H1 (cell line): Measurements from ENCODE around the gene FARS2. TPM values are rescaled to one million over a fixed set of nuclear protein-coding genes. Genes with fewer than 3 reads are reported as not detected.

Experiments used
- CTCF ChIA-PET: fragments of 300-600 bp; sonication (Branson Sonifier 250); formaldehyde crosslinking; loops from one replicate; lab custom pipeline; 2021; ENCODE audit not compliant: partially characterized antibody; lab: Charles Lee
- POLR2A ChIA-PET: fragments of 300-600 bp; sonication (Branson Sonifier 250); formaldehyde crosslinking; loops from one replicate; lab custom pipeline; 2021; ENCODE audit warnings: inconsistent platforms; ENCODE audit not compliant: partially characterized antibody; lab: Charles Lee
- DNase-seq, 2 experiments: peaks; one replicate each; pipeline versions ENCODE4 v3.0.0 to v3.0.0-alpha.2; 2010 to 2022; ENCODE audit warnings: low spot score in 2 of 2, low read depth in 1 of 2, mixed read lengths in 1 of 2
- FAIRE-seq: peaks from 2 replicates; lab custom pipeline; 2011; peaks lifted over from hg19 to GRCh38; lab: Jason Lieb, UNC
- H2AFZ ChIP-seq: 2 replicates; pipeline ENCODE4 v1.8.1; 2012; ENCODE audit warnings: low read length, inconsistent platforms
- H2AK5ac ChIP-seq: 2 replicates; pipeline ENCODE4 v1.6.1; 2013; ENCODE audit warnings: low read depth, low read length
- H2BK120ac ChIP-seq: replicated peaks from 2 replicates; pipeline ENCODE3; 2013; ENCODE audit warnings: low read depth, low read length, inconsistent platforms
- H2BK12ac ChIP-seq: 2 replicates; pipeline ENCODE4 v1.6.1; 2013; ENCODE audit warnings: low read depth, low read length
- H2BK15ac ChIP-seq: 2 replicates; pipeline ENCODE4 v1.6.1; 2013; ENCODE audit warnings: low read length
- H2BK20ac ChIP-seq: 2 replicates; pipeline ENCODE4 v1.6.1; 2013; ENCODE audit warnings: low read length
- H2BK5ac ChIP-seq: 2 replicates; pipeline ENCODE4 v1.6.1; 2013; ENCODE audit warnings: low read depth, low read length
- H3K14ac ChIP-seq: 2 replicates; pipeline ENCODE4 v1.6.1; 2013; ENCODE audit warnings: inconsistent platforms; ENCODE audit not compliant: insufficient read length
- H3K18ac ChIP-seq: 2 replicates; pipeline ENCODE4 v1.6.1; 2013; ENCODE audit warnings: low read length; ENCODE audit errors: extremely low read depth
- H3K23ac ChIP-seq: 2 replicates; pipeline ENCODE4 v1.6.1; 2013; ENCODE audit warnings: inconsistent platforms; ENCODE audit not compliant: insufficient read length
- H3K23me2 ChIP-seq: 2 replicates; pipeline ENCODE4 v1.6.1; 2013; ENCODE audit warnings: low read depth, low read length
- H3K27ac ChIP-seq: 2 replicates; pipeline ENCODE4 v1.6.1; 2011; ENCODE audit warnings: low read depth, low read length, inconsistent platforms
- H3K27me3 ChIP-seq, 4 experiments: replicated peaks in 1 of 4; 1 replicate in 1 of 4; 2 replicates in 3 of 4; pipeline versions ENCODE4 v1.6.1 to v1.8.1; 2011 to 2013; ENCODE audit warnings: low read length in 3 of 4, mild to moderate bottlenecking in 3 of 4, inconsistent platforms in 2 of 4, mixed read lengths in 2 of 4, moderate library complexity in 1 of 4; ENCODE audit not compliant: control insufficient read depth in 3 of 4, insufficient read depth in 3 of 4; ENCODE audit errors: extremely low read depth in 1 of 4
- H3K36me3 ChIP-seq, 4 experiments: 2 replicates each; pipeline versions ENCODE4 v1.6.1 to v1.8.1; 2011 to 2013; ENCODE audit warnings: mild to moderate bottlenecking in 4 of 4, low read length in 3 of 4, moderate library complexity in 2 of 4, control low read depth in 1 of 4, inconsistent platforms in 1 of 4; ENCODE audit not compliant: insufficient read depth in 4 of 4, control insufficient read depth in 2 of 4
- H3K4ac ChIP-seq: replicated peaks from 2 replicates; pipeline ENCODE3; 2013; ENCODE audit warnings: low read length, low read depth, mixed read lengths, inconsistent platforms; ENCODE audit not compliant: insufficient read length
- H3K4me1 ChIP-seq, 4 experiments: replicated peaks in 1 of 4; 1 replicate in 1 of 4; 2 replicates in 3 of 4; pipeline versions ENCODE4 v1.6.1 to v1.8.1; 2011 to 2013; ENCODE audit warnings: low read length in 3 of 4, inconsistent platforms in 2 of 4, mixed read lengths in 1 of 4; ENCODE audit not compliant: insufficient read depth in 4 of 4, control insufficient read depth in 3 of 4
- H3K4me2 ChIP-seq, 2 experiments: 2 replicates each; pipeline versions ENCODE4 v1.6.1 to v1.8.1; 2011 to 2013; ENCODE audit warnings: low read depth in 2 of 2, low read length in 2 of 2, control low read depth in 1 of 2, inconsistent platforms in 1 of 2, mild to moderate bottlenecking in 1 of 2; ENCODE audit not compliant: insufficient read depth in 1 of 2
- H3K4me3 ChIP-seq, 4 experiments: fragments of 200-600, 300-600 bp in 1 of 4; sonication (generic), shearing (Covaris generic), sonication (Bioruptor Twin) in 1 of 4; 2 replicates each; pipeline versions ENCODE4 v1.5.1 to v1.8.1; 2011 to 2016; ENCODE audit warnings: low read length in 4 of 4, low read depth in 3 of 4, control low read depth in 2 of 4, inconsistent platforms in 2 of 4, mild to moderate bottlenecking in 2 of 4, mixed read lengths in 1 of 4, moderate library complexity in 1 of 4; ENCODE audit not compliant: insufficient read depth in 2 of 4; ENCODE audit errors: extremely low read depth in 1 of 4
- H3K56ac ChIP-seq: replicated peaks from 2 replicates; pipeline ENCODE3; 2013; ENCODE audit warnings: low read depth, mild to moderate bottlenecking, mixed read lengths, low read length, inconsistent platforms; ENCODE audit not compliant: insufficient read length
- H3K79me1 ChIP-seq: 2 replicates; pipeline ENCODE4 v1.6.1; 2013; ENCODE audit warnings: low read depth, low read length, control low read depth
- H3K79me2 ChIP-seq, 2 experiments: 2 replicates each; pipeline versions ENCODE4 v1.6.1 to v1.8.1; 2012 to 2013; ENCODE audit warnings: low read length in 2 of 2, mild to moderate bottlenecking in 2 of 2, inconsistent platforms in 1 of 2; ENCODE audit not compliant: insufficient read depth in 2 of 2, control insufficient read depth in 1 of 2
- H3K9ac ChIP-seq, 4 experiments: replicated peaks in 1 of 4; 1 replicate in 1 of 4; 2 replicates in 3 of 4; pipeline versions ENCODE4 v1.6.1 to v1.8.1; 2011 to 2013; ENCODE audit warnings: low read depth in 3 of 4, low read length in 3 of 4, control low read depth in 2 of 4, mild to moderate bottlenecking in 2 of 4, moderate library complexity in 2 of 4, inconsistent platforms in 1 of 4; ENCODE audit errors: extremely low read depth in 1 of 4
- H3K9me3 ChIP-seq, 2 experiments: 2 replicates each; pipeline versions ENCODE4 v1.6.1 to v1.8.1; 2012 to 2013; ENCODE audit warnings: mild to moderate bottlenecking in 2 of 2, moderate library complexity in 2 of 2, control low read depth in 1 of 2, inconsistent platforms in 1 of 2, low read depth in 1 of 2, low read length in 1 of 2, mixed read lengths in 1 of 2; ENCODE audit not compliant: insufficient read depth in 2 of 2
- H4K20me1 ChIP-seq, 2 experiments: replicated peaks in 1 of 2; 2 replicates each; pipeline versions ENCODE3 to v1.8.1; 2011 to 2013; ENCODE audit warnings: inconsistent platforms in 2 of 2, low read length in 2 of 2, mild to moderate bottlenecking in 1 of 2; ENCODE audit not compliant: insufficient read depth in 2 of 2, control insufficient read depth in 1 of 2
- H4K5ac ChIP-seq: 2 replicates; pipeline ENCODE4 v1.6.1; 2013; ENCODE audit warnings: low read length, low read depth, mixed read lengths, inconsistent platforms; ENCODE audit not compliant: insufficient read length
- H4K8ac ChIP-seq: 2 replicates; pipeline ENCODE4 v1.8.0; 2013; ENCODE audit warnings: mild to moderate bottlenecking, moderate library complexity, low read length, inconsistent platforms; ENCODE audit not compliant: insufficient read depth; ENCODE audit errors: extremely low read depth
- H4K91ac ChIP-seq: replicated peaks from 2 replicates; pipeline ENCODE3; 2013; ENCODE audit warnings: low read length, mixed read lengths, inconsistent platforms; ENCODE audit not compliant: insufficient read length
- BACH1 ChIP-seq: IDR thresholded peaks from 2 replicates; pipeline ENCODE4 v1.6.1; 2012; ENCODE audit warnings: low read length, improper control_type of control experiment
- CBX5 ChIP-seq: fragments of 300-800, 300-1000 bp; sonication (generic); IDR thresholded peaks from 2 replicates; pipeline ENCODE4 v1.7.1; 2016; ENCODE audit warnings: antibody characterized with exemption, low read length, low read depth
- EGR1 ChIP-seq: IDR thresholded peaks from 2 replicates; pipeline ENCODE4 v1.6.1; 2011; ENCODE audit warnings: low read depth, low read length, borderline replicate concordance
- EP300 ChIP-seq, 2 experiments: IDR thresholded peaks; 1 replicate in 1 of 2; 2 replicates in 1 of 2; pipeline ENCODE4 v1.6.1; 2011 to 2012; ENCODE audit warnings: low read depth in 2 of 2, low read length in 2 of 2, mild to moderate bottlenecking in 2 of 2, borderline replicate concordance in 1 of 2, inconsistent platforms in 1 of 2, moderate library complexity in 1 of 2
- KDM1A ChIP-seq: fragments of 200-600, 300-600 bp; sonication (generic); IDR thresholded peaks from 2 replicates; pipeline ENCODE4 v1.7.1; 2016; ENCODE audit warnings: mild to moderate bottlenecking, low read length, borderline replicate concordance
- RNF2 ChIP-seq: fragments of 200-900, 300-1000 bp; sonication (generic); IDR thresholded peaks from 2 replicates; pipeline ENCODE4 v1.7.1; 2016; ENCODE audit warnings: borderline replicate concordance, low read depth, mild to moderate bottlenecking, antibody characterized with exemption, low read length; ENCODE audit not compliant: poor library complexity, severe bottlenecking; ENCODE audit errors: missing control alignments
- SIX5 ChIP-seq: IDR thresholded peaks from 2 replicates; pipeline ENCODE4 v1.6.1; 2011; ENCODE audit warnings: mild to moderate bottlenecking, low read depth, low read length
- SP1 ChIP-seq: IDR thresholded peaks from 2 replicates; pipeline ENCODE4 v1.6.1; 2011; ENCODE audit warnings: low read depth, low read length
- SP2 ChIP-seq: IDR thresholded peaks from 2 replicates; pipeline ENCODE4 v1.6.1; 2012; ENCODE audit warnings: mild to moderate bottlenecking, low read length, inconsistent platforms
- TEAD4 ChIP-seq: IDR thresholded peaks from 2 replicates; pipeline ENCODE4 v1.6.1; 2012; ENCODE audit warnings: low read depth, low read length, inconsistent platforms, mixed read lengths
- YY1 ChIP-seq: IDR thresholded peaks from 2 replicates; pipeline ENCODE4 v1.6.1; 2011; ENCODE audit warnings: low read depth, mild to moderate bottlenecking, low read length
- WGBS, 2 experiments: shearing (Covaris generic) in 1 of 2; methylation state at CpG; one replicate each; pipeline versions ENCODE4 v1.1.6 to v1.1.7; 2013 to 2015; ENCODE audit warnings: low lambda C conversion rate in 2 of 2, mixed read lengths in 2 of 2, inconsistent platforms in 1 of 2, low coverage in 1 of 2, missing lambda C conversion rate in 1 of 2; ENCODE audit not compliant: insufficient replicate concordance in 2 of 2, insufficient coverage in 1 of 2, insufficient read length in 1 of 2; ENCODE audit errors: extremely low coverage in 1 of 2, missing lambda C conversion rate in 1 of 2; 5-methylcytosine and 5-hydroxymethylcytosine counted together
- polyA plus RNA-seq, 7 experiments: library from polyadenylated mRNA; depleted of rRNA in 3 of 7; stranded (reverse) in 5 of 7; unstranded in 2 of 7; fragments of >200 nt in 5 of 7; fragments of 200-250 nt in 2 of 7; gene quantifications; 1 replicate in 5 of 7; 2 replicates in 1 of 7; 4 replicates in 1 of 7; pipeline versions ENCODE4 v1.2.1 to v1.2.3, GENCODE V29; 2011 to 2013; ENCODE audit warnings: missing spikeins in 2 of 7, mixed read lengths in 2 of 7
- total RNA-seq: library from RNA; stranded (reverse); fragmentation: NEBNext Ultra II Directional; extraction: Animal tissue kit (Norgen Biotek cat#: 25700); gene quantifications from 2 replicates; pipeline ENCODE4 v1.2.1, GENCODE V29; 2021
- TF ChIP-seq, protein P1 (sequence below), 3 experiments: IDR thresholded peaks; 1 replicate in 2 of 3; 2 replicates in 1 of 3; pipeline versions ENCODE4 v1.5.1 to v1.6.1; 2011; ENCODE audit warnings: low read length in 3 of 3, mild to moderate bottlenecking in 3 of 3, inconsistent platforms in 2 of 3, low read depth in 1 of 3, moderate library complexity in 1 of 3; ENCODE audit not compliant: insufficient read depth in 1 of 3; ENCODE audit errors: control extremely low read depth in 1 of 3

FARS2 gene
- total and polyA plus RNA-seq, 2 of the 8 experiments (the other 6 are each of a cell fraction or from before 2014, with no cell fraction given): 11.7 to 14.4 TPM

DNA sequence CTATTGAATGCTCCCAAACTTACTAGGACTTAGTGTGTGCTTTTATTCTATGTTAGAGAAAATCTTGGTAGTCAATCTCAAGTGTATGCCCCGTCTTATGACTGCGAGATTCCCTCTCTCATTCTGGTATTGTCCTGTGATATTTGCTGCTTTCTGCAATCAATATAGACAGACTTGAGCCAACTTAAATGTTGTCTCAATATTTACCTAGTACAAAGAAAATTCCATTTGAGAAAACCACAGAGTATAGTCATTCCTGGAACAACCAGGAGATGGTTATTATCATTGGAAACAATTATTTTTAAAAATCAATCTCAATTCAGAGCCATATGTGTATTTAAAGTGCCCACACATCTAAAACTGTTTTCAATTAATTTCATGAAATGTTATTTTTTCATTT, 415.4 kb downstream of the FARS2 start:
- Histone ChIP-seq H3K4me3 (no peak overlapping the region), H2BK15ac (no peak overlapping the region), H4K8ac (no peak overlapping the region), H4K5ac (no peak overlapping the region), H2BK5ac (no peak overlapping the region), H2BK12ac (no peak overlapping the region), H3K27ac (no peak overlapping the region), H3K4ac (no peak overlapping the region), H4K91ac (no peak overlapping the region), H3K79me1 (no peaks in the 10 kb centered on the region; the same call in 1 of the 2 replicates), H3K4me2 (no peak overlapping the region), H3K9ac (no peak overlapping the region), H2AFZ (no peak overlapping the region), H3K4me1 (peaks cover 6 to 19% (median 18%) of the 10 kb centered on the region in 4 experiments), H2BK120ac (no peak overlapping the region), H3K23ac (no peak overlapping the region), H3K56ac (no peak overlapping the region), H3K79me2 (no peaks in the 10 kb centered on the region), H4K20me1 (no peaks in the 10 kb centered on the region), H2AK5ac (no peak overlapping the region), H3K9me3 (no peaks in the 10 kb centered on the region), H3K36me3 (no peaks in the 10 kb centered on the region), H3K18ac (no peak overlapping the region), H2BK20ac (no peak overlapping the region), H3K23me2 (no peaks in the 10 kb centered on the region), H3K27me3 (no peaks in the 10 kb centered on the region), H3K14ac (no peak overlapping the region)
- CTCF ChIA-PET: interaction anchor here (0.9 kb wide), 1 partner anchor 36 kb away, joined by 4 read pairs; no protein-coding TSS in a partner anchor
- WGBS, 2 experiments: 92% methylated on average over 2 of the region's 2 CpGs; no CpG with 5 or more reads in 1 of the 2 experiments
- no peak for DNase-seq
- POLR2A ChIA-PET: no interaction called here
- no peak for FAIRE-seq
- TF ChIP-seq SP1 (no peak), TEAD4 (no peak), YY1 (no peak), KDM1A (no peak), EP300 (IDR thresholded peaks at IDR 0.05; ENCODE audit: borderline replicate concordance in 1 of 2, low read depth in 2 of 2, low read length in 2 of 2) (no peak), RNF2 (no peak), BACH1 (no peak), SP2 (no peak), CBX5 (no peak), EGR1 (no peak), SIX5 (no peak)
- TF ChIP-seq, protein P1, sequence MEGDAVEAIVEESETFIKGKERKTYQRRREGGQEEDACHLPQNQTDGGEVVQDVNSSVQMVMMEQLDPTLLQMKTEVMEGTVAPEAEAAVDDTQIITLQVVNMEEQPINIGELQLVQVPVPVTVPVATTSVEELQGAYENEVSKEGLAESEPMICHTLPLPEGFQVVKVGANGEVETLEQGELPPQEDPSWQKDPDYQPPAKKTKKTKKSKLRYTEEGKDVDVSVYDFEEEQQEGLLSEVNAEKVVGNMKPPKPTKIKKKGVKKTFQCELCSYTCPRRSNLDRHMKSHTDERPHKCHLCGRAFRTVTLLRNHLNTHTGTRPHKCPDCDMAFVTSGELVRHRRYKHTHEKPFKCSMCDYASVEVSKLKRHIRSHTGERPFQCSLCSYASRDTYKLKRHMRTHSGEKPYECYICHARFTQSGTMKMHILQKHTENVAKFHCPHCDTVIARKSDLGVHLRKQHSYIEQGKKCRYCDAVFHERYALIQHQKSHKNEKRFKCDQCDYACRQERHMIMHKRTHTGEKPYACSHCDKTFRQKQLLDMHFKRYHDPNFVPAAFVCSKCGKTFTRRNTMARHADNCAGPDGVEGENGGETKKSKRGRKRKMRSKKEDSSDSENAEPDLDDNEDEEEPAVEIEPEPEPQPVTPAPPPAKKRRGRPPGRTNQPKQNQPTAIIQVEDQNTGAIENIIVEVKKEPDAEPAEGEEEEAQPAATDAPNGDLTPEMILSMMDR (IDR thresholded peaks at IDR 0.05; ENCODE audit: control extremely low read depth in 1 of 3, insufficient read depth in 1 of 3, low read depth in 1 of 3, low read length in 3 of 3): no peak
